ENCODE measurements around the gene ZNF70. TPM values are rescaled to one million over a fixed set of nuclear protein-coding genes. Genes with fewer than 3 reads are reported as not detected.

Gene ZNF70
- total RNA-seq, 4 donors from 2014 or later, result 3.5 to 8.0 (median 5.5) TPM

DNA sequence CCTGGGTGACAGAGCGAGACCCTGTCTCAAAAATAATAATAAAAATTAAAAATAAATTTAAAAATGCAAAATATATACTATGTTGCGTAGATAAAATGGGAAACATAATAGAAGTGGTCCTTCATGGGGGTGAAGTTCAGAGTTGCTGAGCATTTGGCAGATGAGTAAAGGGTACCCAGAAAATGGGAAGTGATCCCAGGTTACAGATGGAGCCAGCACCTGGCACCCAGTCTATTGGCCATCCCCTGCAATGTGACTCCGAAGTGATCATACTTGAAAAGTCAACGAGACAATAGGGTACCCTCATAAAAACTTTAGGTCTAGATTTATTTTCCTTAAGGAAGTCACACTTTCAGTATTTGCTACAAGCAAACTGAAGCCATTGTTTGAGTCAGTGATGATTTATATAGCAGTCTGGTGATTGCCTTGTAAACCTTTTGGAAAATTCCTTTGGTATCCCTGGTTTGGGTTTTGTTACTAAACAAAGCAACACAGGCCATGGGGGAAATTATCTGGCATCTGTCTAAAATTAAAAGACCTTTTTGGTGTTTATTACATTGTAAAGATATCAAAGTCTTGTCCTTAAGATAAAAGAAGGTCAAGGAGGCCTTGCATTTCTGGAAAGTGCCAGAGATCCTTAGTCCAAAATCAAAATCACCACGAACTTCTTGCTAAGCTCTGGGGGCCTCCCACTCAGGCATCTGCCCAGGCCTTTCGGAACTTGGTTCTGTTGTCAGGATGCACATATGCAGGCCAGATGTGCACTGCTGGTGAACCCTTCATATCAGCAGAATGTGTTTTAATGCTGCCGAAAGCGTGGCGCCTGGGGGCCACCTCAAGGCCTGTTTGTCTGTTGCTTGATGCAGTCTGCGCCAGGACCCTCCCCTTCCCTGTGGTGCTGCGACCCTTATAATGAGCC, 40.2 kb upstream of the ZNF70 start:
- no peak for TF ChIP-seq POLR2A (IDR thresholded peaks at IDR 0.05)
- TF ChIP-seq EP300 (IDR thresholded peaks at IDR 0.05), result no peak
- TF ChIP-seq, protein P1, sequence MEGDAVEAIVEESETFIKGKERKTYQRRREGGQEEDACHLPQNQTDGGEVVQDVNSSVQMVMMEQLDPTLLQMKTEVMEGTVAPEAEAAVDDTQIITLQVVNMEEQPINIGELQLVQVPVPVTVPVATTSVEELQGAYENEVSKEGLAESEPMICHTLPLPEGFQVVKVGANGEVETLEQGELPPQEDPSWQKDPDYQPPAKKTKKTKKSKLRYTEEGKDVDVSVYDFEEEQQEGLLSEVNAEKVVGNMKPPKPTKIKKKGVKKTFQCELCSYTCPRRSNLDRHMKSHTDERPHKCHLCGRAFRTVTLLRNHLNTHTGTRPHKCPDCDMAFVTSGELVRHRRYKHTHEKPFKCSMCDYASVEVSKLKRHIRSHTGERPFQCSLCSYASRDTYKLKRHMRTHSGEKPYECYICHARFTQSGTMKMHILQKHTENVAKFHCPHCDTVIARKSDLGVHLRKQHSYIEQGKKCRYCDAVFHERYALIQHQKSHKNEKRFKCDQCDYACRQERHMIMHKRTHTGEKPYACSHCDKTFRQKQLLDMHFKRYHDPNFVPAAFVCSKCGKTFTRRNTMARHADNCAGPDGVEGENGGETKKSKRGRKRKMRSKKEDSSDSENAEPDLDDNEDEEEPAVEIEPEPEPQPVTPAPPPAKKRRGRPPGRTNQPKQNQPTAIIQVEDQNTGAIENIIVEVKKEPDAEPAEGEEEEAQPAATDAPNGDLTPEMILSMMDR (IDR thresholded peaks at IDR 0.05), result no peak
- no peak for TF ChIP-seq POLR2AphosphoS5 (IDR thresholded peaks at IDR 0.05)
- ATAC-seq, result no peak
- peaks cover 0 to 48% of the 10 kb centered on the region in 2 donors for H3K36me3 ChIP-seq
- H3K4me3 ChIP-seq, result no peak overlapping the region
- peaks cover 0 to 55% (median 10%) of the 10 kb centered on the region in 3 donors for H3K4me1 ChIP-seq
- no peaks in the 10 kb centered on the region for H3K27me3 ChIP-seq
- H3K9me3 ChIP-seq, result no peaks in the 10 kb centered on the region
- H3K27ac ChIP-seq, result peak overlapping the region in 3 of 4 donors; percentile 20 to 41 (median 32)
- 42 to 44% methylated on average over 6 to 9 of the region's 11 CpGs for WGBS, 2 donors (ENCODE audit: low coverage in 1 of 2)

DNA sequence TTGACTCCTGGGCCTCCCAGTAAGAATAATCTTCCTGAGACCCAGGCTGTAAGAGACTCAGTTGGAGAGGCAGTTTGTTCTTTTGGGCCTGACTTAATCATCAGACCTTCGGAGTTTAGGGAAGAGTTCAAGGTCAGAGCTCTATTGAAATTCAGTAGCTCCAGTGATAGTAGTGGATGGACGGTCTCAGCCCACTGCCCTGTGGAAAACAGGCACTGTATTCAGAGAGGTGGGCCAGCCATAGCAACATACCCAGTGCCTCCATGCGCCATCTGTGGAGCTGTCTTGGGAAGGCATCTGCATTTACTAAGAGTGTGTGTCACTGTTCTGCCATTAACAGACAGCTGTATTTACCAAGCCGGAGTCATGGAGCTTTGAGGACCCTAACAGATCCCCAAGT, 38.7 kb upstream of the ZNF70 start:
- Histone ChIP-seq H3K27ac (peak overlapping the region in 2 of 4 donors; percentile 1 to 28), H3K4me1 (peaks cover 0 to 64% (median 11%) of the 10 kb centered on the region in 3 donors), H3K27me3 (no peaks in the 10 kb centered on the region), H3K4me3 (no peak overlapping the region), H3K36me3 (peaks cover 0 to 34% of the 10 kb centered on the region in 2 donors), H3K9me3 (no peaks in the 10 kb centered on the region)
- no peak for TF ChIP-seq POLR2A (IDR thresholded peaks at IDR 0.05)
- TF ChIP-seq POLR2AphosphoS5 (IDR thresholded peaks at IDR 0.05), result no peak
- TF ChIP-seq, protein P1 (IDR thresholded peaks at IDR 0.05), result no peak
- no peak for TF ChIP-seq EP300 (IDR thresholded peaks at IDR 0.05)
- ATAC-seq, result no peak
- WGBS, 2 donors (ENCODE audit: low coverage in 1 of 2), result 82 to 90% methylated on average over 3 of the region's 4 CpGs

DNA sequence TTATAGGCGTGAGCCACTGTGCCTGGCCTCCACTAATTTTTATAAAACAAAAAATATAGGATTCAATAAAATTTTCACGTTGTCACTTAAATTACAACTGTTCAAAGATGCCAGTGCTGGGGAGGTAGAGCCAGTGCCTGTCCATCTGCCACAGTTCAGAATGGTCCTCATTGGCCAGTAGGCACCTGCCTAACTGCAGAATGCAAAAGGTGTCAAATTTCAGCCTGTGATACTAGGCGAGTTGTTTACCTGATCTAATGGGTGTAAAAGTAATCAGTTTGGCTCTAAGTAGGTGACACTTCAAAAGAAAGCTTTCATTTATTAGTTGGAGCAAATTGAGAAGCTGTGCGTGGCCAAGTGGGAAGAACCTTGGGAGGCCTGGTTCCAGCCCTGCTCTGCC, 38.2 kb upstream of the ZNF70 start:
- H3K36me3 ChIP-seq, result peaks cover 0 to 29% of the 10 kb centered on the region in 2 donors
- H3K27me3 ChIP-seq, result no peaks in the 10 kb centered on the region
- TF ChIP-seq POLR2A (IDR thresholded peaks at IDR 0.05), result no peak
- TF ChIP-seq POLR2AphosphoS5 (IDR thresholded peaks at IDR 0.05), result no peak
- no peak for TF ChIP-seq EP300 (IDR thresholded peaks at IDR 0.05)
- TF ChIP-seq, protein P1 (IDR thresholded peaks at IDR 0.05), result no peak
- peak overlapping the region in 2 of 4 donors; percentile 1 to 28 for H3K27ac ChIP-seq
- H3K4me1 ChIP-seq, result peaks cover 0 to 64% (median 11%) of the 10 kb centered on the region in 3 donors
- no peaks in the 10 kb centered on the region for H3K9me3 ChIP-seq
- no peak for ATAC-seq
- 59 to 66% methylated on average over 4 of the region's 4 CpGs for WGBS, 2 donors (ENCODE audit: low coverage in 1 of 2)
- no peak overlapping the region for H3K4me3 ChIP-seq

DNA sequence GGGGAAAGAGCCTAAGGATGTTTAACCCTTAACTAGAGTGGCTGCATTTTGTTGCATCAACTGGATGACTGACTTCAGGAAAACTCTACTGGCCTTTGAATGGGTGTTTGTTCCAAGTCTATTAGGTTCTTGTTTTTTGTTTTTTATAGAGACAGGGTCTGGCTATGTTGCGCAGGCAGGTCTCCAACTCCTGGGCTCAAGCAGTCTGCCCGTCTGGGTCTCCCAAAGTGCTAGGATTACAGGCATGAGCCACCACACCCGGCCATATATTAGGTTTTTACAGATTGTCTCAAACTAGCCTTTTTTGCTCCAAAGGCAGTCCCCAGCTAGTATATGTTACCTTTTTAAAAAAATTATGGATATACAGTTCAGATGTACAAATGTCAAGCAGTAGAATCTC, 37.0 kb upstream of the ZNF70 start:
- Histone ChIP-seq H3K27me3 (no peaks in the 10 kb centered on the region), H3K4me1 (peaks cover 0 to 64% (median 11%) of the 10 kb centered on the region in 3 donors), H3K4me3 (peak overlapping the region; percentile 54 to 97), H3K27ac (peak overlapping the region in 3 of 4 donors; percentile 96 to 100 (median 99)), H3K9me3 (no peaks in the 10 kb centered on the region), H3K36me3 (peaks cover 0 to 17% of the 10 kb centered on the region in 2 donors)
- WGBS, 2 donors (ENCODE audit: low coverage in 1 of 2), result 31 to 42% methylated on average over 2 to 3 of the region's 3 CpGs
- ATAC-seq, result no peak
- no peak for TF ChIP-seq POLR2A (IDR thresholded peaks at IDR 0.05)
- TF ChIP-seq EP300 (IDR thresholded peaks at IDR 0.05), result no peak
- TF ChIP-seq POLR2AphosphoS5 (IDR thresholded peaks at IDR 0.05), result no peak
- TF ChIP-seq, protein P1 (IDR thresholded peaks at IDR 0.05), result no peak

Measured in gastroesophageal sphincter (tissue), 4 donors.